GM15510 (cell line): ENCODE measurements around the gene AKR7A3.

Experiments used
- POLR2A ChIP-seq: IDR thresholded peaks from 3 replicates; pipeline ENCODE4 v1.6.1; 2011; ENCODE audit warnings: borderline replicate concordance; ENCODE audit not compliant: insufficient read length; ENCODE audit errors: extremely low read depth

Gene AKR7A3

DNA sequence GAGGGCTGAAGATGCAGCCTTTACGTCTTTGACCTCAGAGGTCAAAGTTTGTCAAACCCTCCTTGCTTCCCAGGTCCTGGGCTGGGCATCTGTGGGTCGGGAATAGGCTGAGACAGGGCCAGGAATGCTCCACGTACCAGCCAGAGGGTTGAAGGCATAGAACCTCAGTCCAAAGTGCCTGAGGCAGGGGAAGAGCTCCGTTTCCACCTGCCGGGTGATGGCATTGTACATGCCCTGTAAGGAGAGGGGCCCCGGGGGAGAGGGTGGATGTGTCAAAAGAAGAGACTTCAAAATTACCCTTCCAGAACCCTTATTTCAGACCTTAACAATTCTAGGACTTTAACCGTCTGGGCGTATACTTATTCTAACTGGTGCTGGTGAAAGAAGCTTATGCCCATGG lies 3.7 kb downstream of the AKR7A3 start:
- TF ChIP-seq POLR2A = no peak

DNA sequence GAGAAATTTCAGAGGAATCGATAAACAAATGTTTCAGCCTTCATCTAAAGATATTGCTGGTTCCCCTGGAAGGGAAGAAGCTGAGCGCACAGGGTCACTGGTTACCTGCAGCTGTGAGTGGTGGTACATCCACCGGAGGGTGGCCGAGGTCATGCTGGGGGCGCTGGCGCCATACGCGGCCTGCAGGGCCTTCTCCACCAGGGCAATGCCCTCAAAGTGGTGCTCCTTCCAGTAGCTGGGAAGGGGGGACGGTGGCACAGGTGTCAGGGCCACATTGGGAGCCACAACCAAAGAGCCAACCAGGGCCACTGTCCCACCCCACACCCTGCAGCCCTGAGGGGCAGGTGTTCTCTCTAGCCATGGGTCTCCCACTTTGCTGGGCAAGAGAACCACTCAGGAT lies 4.7 kb downstream of the AKR7A3 start:
- no peak for TF ChIP-seq POLR2A

DNA sequence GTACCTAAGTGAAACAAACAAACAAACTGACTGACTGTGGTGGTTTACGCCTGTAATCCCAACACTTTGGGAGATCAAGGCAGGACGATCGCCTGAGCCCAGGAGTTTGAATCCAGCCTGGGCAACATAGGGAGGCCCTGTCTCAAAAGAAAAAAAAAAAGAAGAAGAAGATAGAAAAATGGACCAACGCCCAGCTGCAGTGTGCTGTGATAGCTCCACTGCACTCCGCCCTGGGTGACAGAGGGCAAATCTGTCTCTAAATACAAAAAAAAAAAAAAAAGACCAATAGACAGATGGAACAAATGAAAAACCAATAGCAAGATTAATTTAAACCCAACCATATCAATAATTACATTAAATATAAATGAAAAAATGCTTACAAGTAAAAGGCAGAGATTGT lies 13.9 kb downstream of the AKR7A3 start:
- TF ChIP-seq POLR2A = no peak

DNA sequence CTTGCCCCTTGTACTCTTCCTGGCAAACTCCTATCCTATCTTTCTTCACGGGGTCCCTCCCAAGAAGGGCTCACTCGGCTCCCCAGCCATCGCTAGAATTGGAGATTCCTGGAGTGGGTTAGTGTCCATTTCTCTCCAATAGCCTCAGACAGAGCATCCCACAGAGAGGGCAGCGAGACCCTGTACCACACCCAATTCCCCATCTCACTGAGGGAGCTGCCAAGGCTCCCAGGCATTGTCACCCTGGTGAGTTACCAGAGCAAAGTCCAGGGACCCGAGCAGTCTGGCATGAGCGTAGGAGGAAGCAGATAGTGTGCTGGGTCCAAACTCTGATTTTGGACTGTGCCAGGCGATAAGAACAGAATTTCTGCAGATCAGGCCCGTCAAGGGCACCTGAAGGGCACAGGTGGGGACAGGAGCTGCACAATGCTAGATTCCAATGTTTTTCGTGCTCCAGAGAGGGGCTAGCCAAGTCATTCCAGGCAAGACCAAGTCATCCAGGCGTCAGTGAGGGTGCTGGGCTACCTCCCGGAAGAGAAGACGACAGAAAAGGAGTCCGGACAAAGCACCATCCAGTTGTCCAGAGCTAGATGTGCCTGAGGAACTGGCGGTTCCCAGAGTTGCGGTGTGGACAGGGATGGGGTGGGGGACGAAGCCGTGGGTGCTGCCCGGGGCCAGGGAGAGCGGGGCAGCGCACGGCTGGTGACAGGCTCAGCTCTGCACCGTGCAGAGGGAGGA lies 15.3 kb downstream of the AKR7A3 start:
- no peak for TF ChIP-seq POLR2A

DNA sequence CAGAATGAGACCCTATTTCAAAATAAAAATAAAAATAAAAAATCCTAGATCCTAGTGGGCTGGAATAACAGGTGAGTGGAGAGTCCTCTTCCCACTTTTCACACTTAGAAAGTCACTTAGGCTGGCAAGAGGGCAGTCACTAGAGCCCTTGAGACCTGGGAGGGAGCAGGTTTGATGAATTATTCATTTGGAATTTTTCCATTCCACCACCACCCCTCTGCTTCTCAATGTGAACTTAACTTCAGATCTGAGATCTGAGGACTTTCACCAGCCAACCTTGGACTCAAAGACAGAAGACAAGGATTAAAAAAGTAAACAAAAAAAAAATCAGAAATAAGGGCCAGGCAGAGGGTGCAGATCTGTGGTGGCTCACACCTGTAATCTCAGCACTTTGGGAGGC lies 16.5 kb downstream of the AKR7A3 start:
- TF ChIP-seq POLR2A = no peak

DNA sequence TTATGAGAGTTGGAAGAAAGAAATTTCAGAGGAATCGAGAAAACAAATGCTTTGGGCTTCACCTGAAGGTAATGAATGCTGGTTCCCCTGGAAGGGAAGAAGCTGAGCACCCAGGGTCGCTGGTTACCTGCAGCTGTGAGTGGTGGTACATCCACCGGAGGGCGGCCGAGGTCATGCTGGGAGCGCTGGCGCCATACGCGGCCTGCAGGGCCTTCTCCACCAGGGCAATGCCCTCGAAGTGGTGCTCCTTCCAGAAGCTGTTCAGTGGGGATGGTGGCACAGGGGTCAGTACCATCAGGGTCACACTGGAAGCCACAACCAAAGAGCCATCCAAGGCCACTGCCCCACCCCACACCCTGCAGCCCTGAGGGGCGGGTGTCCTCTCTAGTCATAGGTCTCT lies 20.1 kb downstream of the AKR7A3 start:
- no peak for TF ChIP-seq POLR2A

DNA sequence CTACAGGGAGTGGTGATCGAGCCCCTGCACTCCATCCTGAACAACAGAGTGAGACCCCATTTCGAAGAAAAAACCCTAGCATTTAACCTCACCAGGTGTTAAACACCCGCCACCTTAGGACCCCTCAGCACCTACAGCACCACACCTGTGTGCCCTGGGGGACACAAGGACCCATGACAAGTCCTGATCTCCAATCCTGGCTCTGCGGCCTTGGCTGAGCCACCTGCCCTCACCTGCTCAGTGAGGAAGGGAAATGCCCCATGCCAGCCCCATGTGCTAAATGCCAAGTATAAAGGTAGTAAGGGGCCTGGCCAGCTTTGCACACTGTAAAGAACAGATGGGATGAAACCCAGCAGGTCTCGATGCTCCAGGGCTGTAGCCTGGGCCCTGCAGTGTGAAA lies 25.8 kb downstream of the AKR7A3 start:
- TF ChIP-seq POLR2A = no peak

DNA sequence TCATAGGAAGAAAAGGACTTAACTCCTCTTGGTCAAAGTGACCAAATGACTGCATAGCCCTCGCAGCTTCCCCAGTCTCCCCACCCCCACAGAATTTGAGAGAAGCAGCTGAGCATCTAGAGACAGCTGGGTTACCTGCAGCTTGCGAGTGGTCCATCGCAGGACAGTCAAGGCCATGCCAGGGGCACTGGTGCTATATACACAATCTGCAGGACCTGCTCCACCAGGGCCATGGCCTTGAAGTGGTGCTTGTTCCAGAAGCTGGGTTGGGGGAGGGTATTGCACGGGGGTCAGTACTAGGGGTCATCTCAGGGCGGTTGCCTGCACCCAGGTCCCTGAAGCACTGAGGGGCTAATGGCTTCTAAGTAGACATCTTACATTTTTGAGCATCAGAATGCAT lies 26.5 kb downstream of the AKR7A3 start:
- TF ChIP-seq POLR2A = no peak

DNA sequence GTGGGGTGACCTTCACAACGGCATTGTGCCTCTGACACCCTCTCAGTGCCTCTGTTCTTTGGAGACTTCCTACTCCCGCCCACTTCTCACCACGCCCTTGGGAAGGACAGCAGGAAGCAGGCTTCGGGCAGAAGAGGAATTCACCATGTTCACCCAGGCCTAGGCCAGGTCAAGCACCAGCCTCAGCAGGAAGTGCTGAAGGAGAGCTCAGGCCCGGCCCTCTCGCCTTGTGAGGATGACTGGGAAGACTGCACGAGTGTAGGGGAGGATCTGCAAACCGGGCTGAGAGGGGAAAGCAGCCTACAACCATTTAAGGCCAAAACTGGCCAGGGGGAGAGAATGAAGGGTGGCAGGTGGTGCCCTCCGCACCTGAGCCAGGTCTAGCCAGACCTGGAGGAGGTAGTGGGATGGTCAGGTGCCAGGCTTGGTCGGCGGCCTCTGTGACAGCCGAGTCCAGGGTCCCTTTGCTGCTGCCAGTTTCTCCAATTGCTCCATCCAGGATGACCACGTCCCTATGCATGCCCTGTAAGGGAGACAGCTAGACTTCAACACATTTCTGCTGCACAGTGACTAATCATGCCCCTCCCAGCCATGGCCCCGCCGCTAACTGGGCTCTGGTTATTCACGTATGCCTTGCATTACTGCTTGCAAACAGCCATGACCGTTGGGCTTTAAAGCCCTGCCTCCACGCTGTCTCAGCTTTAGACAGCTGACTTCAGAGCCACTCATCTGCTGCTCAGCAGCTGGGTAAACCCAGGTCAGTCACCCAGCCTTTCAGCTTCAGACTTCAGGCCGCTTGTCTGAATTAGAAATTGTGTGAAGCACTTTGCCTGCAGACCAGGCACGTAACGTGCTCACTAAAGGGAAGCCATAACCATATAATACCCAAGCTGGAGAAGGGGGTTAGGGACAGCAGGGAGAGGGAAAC lies 28.1 kb downstream of the AKR7A3 start:
- no peak for TF ChIP-seq POLR2A

DNA sequence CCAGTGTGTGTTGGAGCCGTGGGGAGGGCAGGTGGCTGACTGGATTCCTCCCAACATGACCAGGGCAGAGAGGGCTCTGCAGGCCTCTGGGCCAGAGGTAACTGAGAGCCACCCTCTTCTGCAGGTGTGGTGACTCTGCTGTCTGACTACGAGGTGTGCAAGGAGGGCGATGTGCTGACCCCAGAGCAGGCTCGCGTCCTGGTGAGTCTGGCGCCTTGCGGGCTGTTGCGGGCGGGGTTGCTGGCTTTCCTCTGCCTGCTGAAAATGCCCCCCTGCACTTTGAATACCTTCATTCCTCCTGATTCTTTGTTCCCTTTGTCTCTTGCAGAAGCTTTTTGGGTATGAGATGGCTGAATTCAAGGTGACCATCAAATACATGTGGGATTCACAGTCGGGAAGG lies 30.2 kb downstream of the AKR7A3 start:
- TF ChIP-seq POLR2A = no peak

DNA sequence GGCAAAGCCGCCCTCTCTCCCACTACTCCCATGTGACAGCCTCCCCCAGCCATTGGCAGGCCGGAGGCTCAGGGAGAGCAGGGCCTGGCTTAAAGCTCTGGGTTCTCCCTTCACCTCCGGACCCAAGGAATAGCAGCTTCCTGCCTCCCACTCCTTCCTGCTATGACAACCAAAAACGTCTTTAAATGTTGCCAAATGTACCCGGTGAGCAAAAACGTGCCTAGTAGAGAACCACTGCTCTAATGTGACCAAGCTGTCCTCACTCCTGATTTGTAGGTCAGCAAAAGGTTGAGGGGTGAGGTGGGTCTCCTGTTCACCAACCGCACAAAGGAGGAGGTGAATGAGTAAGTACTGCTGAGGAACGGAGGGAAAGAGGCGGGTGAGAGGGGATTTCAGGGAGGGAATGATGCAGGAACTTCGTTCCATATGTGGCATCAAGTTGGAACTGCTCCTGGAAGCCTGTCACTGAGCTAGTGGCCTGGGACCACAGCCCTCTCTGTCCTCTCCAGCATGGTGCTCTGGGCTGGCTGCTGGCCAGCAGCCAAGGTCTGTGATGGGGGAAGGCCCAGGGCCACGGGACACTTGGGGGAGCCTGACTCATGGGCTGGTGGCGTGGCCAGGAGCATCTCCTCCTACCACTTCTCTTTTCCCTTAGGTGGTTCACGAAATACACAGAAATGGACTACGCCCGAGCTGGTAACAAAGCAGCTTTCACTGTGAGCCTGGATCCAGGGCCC lies 31.2 kb downstream of the AKR7A3 start:
- TF ChIP-seq POLR2A = no peak

DNA sequence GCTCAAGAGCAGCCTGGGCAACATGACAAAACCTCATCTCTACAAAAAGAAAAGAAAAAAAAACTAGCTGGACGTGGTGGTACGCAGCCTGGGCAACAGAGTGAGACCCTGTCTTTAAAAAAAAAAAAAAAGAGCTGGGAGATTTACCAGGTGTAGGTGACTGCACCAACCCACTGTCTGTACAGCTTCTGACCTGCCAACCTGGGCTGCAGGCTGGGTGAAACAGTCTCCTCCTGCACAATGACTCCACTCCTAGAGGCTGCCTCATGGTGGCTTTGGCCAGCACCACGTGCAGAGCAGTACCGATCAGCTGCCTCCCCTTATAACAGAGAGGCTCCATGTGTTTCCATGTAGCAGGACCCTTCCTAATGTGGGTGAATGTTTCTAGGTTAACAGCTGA lies 33.3 kb downstream of the AKR7A3 start:
- no peak for TF ChIP-seq POLR2A

DNA sequence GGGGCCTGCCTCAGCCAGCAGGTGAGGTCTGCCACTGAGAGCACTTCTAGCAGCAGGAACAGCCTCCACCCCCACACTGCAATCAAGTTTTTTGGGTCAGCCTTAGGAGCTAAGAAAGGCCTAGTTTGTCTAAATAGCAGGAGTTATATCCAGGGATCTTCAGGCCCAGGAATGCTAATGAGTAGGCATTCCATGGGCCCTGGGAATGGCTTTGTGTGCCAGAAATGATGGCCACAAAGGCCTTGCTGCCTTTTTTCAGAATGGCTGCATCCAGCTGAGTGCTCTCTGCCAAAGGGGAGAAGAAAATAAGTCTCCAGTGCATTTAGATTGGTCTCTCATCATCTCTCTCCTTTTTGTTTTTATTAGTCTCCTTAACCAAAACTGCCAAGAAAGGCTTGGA lies 34.2 kb downstream of the AKR7A3 start:
- TF ChIP-seq POLR2A = no peak

DNA sequence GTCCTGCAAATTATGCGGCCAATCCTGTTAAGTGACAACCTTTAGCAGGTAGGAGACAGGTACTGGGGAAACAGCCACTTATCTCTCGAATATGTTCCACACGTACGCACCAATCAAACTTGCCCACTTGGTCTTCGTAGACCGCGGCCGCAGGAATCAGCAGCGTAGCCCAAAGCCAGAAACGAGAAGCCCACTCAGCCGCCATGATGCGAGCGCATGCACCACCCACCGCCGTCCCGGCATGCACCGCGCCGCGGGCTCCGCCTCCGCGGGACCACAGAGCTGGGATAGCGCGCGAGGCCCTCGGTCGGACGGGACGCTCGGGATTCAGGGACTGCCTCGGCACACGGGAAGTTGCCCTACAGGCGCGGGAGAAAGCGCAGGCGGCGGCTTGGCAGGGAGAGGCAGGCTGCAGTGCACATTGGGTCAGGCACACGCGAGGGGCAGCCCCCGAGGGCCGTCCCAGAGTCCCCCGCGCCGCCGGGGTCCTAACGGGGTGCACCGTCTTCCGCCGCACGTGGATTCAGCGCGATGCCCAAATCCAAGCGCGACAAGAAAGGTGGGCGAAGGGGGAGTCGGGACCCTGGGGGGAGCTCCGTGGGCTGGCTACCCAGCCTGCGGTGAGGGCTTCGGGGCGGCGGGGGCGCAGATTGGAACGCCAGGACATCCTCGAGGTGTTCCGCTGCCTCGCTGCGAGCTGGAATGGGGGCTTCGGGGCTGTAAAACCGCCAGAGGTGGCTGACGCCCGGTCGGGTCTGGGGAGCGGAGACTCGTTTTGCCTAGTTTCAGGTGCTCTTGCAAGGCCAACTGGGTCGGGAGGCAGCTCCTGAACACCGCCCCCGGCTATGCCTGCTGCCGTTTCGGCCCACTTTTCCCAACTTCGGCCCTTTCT lies 37.0 kb downstream of the AKR7A3 start, which contains the start of the genes EMC1 and MRTO4:
Gene EMC1, minus strand, starts transcription at position 220 of the 892 bp plus-strand sequence. Its CDS starts 15 bp downstream, at position 205.
Gene MRTO4, plus strand, starts transcription at position 501 of the 892 bp plus-strand sequence. Its CDS starts 31 bp downstream, at position 532.
- peak; percentile 86 for TF ChIP-seq POLR2A
